Measurements from ENCODE around the gene PSMD14.

DNA sequence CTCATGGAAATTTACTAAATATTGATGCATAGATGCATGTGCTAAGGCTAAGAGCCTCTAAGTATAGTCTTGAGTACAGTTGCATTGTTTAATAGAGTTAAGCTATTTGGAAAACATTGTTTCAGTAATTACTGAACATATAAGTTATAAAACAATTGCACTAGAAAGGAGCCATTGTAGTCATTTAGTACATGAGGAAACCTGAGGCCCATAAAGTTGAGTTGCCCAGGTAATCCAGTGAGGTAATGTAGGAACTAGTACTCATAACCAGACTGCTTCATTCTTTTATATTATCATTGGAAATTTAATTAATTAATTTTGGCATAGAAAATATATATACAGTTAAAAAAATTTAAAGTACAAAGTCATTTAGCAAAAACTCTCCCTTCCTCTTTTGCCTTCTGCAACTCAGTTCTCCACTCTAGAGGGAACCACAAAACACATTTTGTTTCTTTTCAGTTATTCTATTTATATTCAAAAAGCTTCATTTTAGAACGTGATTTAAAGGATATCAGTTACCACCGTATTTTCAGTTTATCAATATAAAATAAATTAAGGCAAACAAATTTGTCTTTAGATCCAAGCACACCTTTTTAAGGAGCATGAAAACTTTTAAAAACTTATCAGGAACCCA is 80.0 kb downstream of the PSMD14 start:
- TF ChIP-seq POLR2AphosphoS5 (IDR thresholded peaks at IDR 0.05; ENCODE audit: low read depth, low read length) (no peak), SIN3A (IDR thresholded peaks at IDR 0.05; ENCODE audit: borderline replicate concordance, insufficient read depth, low read length) (no peak), TAF1 (IDR thresholded peaks at IDR 0.05; ENCODE audit: borderline replicate concordance, insufficient read depth, low read length) (no peak)
- TF ChIP-seq, protein P1, sequence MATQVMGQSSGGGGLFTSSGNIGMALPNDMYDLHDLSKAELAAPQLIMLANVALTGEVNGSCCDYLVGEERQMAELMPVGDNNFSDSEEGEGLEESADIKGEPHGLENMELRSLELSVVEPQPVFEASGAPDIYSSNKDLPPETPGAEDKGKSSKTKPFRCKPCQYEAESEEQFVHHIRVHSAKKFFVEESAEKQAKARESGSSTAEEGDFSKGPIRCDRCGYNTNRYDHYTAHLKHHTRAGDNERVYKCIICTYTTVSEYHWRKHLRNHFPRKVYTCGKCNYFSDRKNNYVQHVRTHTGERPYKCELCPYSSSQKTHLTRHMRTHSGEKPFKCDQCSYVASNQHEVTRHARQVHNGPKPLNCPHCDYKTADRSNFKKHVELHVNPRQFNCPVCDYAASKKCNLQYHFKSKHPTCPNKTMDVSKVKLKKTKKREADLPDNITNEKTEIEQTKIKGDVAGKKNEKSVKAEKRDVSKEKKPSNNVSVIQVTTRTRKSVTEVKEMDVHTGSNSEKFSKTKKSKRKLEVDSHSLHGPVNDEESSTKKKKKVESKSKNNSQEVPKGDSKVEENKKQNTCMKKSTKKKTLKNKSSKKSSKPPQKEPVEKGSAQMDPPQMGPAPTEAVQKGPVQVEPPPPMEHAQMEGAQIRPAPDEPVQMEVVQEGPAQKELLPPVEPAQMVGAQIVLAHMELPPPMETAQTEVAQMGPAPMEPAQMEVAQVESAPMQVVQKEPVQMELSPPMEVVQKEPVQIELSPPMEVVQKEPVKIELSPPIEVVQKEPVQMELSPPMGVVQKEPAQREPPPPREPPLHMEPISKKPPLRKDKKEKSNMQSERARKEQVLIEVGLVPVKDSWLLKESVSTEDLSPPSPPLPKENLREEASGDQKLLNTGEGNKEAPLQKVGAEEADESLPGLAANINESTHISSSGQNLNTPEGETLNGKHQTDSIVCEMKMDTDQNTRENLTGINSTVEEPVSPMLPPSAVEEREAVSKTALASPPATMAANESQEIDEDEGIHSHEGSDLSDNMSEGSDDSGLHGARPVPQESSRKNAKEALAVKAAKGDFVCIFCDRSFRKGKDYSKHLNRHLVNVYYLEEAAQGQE (IDR thresholded peaks at IDR 0.05; ENCODE audit: insufficient read depth in 1 of 2, low read depth in 2 of 2, low read length in 2 of 2) = no peak

Data from PFSK-1 (cell line).